ENCODE measurements around the gene GID4.

DNA sequence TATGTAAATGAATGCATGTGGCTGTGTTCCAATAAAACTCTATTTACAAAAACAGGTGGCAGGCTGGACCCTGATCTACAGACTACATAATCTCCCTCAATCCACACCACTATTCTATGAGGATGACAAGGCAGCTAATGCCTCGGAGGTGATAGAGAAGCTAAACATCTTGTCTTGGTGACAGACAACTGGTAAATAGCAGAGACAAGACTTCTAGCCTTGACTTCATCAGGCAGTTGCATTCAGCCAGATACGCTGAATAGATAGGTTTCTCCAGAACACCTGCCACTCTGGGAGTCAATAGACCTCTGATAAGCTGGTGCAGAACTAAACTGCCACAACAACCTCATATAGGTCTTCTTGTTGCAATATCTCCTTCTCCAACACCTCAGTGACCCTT lies 3.5 kb upstream of the GID4 start:
- TF ChIP-seq, protein P1, sequence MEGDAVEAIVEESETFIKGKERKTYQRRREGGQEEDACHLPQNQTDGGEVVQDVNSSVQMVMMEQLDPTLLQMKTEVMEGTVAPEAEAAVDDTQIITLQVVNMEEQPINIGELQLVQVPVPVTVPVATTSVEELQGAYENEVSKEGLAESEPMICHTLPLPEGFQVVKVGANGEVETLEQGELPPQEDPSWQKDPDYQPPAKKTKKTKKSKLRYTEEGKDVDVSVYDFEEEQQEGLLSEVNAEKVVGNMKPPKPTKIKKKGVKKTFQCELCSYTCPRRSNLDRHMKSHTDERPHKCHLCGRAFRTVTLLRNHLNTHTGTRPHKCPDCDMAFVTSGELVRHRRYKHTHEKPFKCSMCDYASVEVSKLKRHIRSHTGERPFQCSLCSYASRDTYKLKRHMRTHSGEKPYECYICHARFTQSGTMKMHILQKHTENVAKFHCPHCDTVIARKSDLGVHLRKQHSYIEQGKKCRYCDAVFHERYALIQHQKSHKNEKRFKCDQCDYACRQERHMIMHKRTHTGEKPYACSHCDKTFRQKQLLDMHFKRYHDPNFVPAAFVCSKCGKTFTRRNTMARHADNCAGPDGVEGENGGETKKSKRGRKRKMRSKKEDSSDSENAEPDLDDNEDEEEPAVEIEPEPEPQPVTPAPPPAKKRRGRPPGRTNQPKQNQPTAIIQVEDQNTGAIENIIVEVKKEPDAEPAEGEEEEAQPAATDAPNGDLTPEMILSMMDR (IDR thresholded peaks at IDR 0.05; ENCODE audit: low read depth, low read length, missing input control) = no peak
- TF ChIP-seq TAF1 (conservative IDR thresholded peaks at IDR 0.05) = no peak
- no peak for TF ChIP-seq EGR1 (IDR thresholded peaks at IDR 0.05; ENCODE audit: low read depth in 2 of 2)
- TF ChIP-seq, protein P2, sequence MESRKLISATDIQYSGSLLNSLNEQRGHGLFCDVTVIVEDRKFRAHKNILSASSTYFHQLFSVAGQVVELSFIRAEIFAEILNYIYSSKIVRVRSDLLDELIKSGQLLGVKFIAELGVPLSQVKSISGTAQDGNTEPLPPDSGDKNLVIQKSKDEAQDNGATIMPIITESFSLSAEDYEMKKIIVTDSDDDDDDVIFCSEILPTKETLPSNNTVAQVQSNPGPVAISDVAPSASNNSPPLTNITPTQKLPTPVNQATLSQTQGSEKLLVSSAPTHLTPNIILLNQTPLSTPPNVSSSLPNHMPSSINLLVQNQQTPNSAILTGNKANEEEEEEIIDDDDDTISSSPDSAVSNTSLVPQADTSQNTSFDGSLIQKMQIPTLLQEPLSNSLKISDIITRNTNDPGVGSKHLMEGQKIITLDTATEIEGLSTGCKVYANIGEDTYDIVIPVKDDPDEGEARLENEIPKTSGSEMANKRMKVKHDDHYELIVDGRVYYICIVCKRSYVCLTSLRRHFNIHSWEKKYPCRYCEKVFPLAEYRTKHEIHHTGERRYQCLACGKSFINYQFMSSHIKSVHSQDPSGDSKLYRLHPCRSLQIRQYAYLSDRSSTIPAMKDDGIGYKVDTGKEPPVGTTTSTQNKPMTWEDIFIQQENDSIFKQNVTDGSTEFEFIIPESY (IDR thresholded peaks at IDR 0.05) = no peak
- no peak for TF ChIP-seq RXRA (IDR thresholded peaks at IDR 0.05)
- TF ChIP-seq SP1 (IDR thresholded peaks at IDR 0.05) = no peak
- TF ChIP-seq, protein P3, sequence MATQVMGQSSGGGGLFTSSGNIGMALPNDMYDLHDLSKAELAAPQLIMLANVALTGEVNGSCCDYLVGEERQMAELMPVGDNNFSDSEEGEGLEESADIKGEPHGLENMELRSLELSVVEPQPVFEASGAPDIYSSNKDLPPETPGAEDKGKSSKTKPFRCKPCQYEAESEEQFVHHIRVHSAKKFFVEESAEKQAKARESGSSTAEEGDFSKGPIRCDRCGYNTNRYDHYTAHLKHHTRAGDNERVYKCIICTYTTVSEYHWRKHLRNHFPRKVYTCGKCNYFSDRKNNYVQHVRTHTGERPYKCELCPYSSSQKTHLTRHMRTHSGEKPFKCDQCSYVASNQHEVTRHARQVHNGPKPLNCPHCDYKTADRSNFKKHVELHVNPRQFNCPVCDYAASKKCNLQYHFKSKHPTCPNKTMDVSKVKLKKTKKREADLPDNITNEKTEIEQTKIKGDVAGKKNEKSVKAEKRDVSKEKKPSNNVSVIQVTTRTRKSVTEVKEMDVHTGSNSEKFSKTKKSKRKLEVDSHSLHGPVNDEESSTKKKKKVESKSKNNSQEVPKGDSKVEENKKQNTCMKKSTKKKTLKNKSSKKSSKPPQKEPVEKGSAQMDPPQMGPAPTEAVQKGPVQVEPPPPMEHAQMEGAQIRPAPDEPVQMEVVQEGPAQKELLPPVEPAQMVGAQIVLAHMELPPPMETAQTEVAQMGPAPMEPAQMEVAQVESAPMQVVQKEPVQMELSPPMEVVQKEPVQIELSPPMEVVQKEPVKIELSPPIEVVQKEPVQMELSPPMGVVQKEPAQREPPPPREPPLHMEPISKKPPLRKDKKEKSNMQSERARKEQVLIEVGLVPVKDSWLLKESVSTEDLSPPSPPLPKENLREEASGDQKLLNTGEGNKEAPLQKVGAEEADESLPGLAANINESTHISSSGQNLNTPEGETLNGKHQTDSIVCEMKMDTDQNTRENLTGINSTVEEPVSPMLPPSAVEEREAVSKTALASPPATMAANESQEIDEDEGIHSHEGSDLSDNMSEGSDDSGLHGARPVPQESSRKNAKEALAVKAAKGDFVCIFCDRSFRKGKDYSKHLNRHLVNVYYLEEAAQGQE (IDR thresholded peaks at IDR 0.05) = no peak
- TF ChIP-seq RAD21 (IDR thresholded peaks at IDR 0.05) = no peak
- TF ChIP-seq JUND (IDR thresholded peaks at IDR 0.05) = no peak
- TF ChIP-seq FOXA1 (IDR thresholded peaks at IDR 0.05) = no peak
- TF ChIP-seq YY1 (IDR thresholded peaks at IDR 0.05) = no peak
- TF ChIP-seq, protein P4, sequence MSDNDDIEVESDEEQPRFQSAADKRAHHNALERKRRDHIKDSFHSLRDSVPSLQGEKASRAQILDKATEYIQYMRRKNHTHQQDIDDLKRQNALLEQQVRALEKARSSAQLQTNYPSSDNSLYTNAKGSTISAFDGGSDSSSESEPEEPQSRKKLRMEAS (IDR thresholded peaks at IDR 0.05) = no peak
